Neuron (in vitro differentiated cells): ENCODE data around the gene MRNIP.

Experiments
- H2AFZ ChIP-seq: one replicate; pipeline ENCODE4 v1.6.1; 2013; ENCODE audit warnings: low read depth, mild to moderate bottlenecking, inconsistent platforms, low read length, moderate library complexity
- H3K27me3 ChIP-seq: one replicate; pipeline ENCODE4 v1.6.1; 2013; ENCODE audit warnings: low read length; ENCODE audit not compliant: insufficient read depth
- H3K36me3 ChIP-seq: one replicate; pipeline ENCODE4 v1.6.1; 2013; ENCODE audit warnings: low read length; ENCODE audit not compliant: insufficient read depth
- H3K4me1 ChIP-seq: one replicate; pipeline ENCODE4 v1.6.1; 2013; ENCODE audit warnings: low read length; ENCODE audit not compliant: insufficient read depth
- H3K4me3 ChIP-seq: 2 replicates; pipeline ENCODE4 v1.5.1; 2013; ENCODE audit warnings: mild to moderate bottlenecking, low read length, moderate library complexity
- H3K9me3 ChIP-seq: one replicate; pipeline ENCODE4 v1.6.1; 2013; ENCODE audit warnings: low read length

Gene MRNIP, protein sequence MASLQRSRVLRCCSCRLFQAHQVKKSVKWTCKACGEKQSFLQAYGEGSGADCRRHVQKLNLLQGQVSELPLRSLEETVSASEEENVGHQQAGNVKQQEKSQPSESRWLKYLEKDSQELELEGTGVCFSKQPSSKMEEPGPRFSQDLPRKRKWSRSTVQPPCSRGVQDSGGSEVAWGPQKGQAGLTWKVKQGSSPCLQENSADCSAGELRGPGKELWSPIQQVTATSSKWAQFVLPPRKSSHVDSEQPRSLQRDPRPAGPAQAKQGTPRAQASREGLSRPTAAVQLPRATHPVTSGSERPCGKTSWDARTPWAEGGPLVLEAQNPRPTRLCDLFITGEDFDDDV

GRCh38 chr5:179858586-179859427 lies at the start of gene MRNIP:
MRNIP (minus strand) TSS chr5:179858817; CDS start chr5:179858796, 21 bp downstream.
- H3K4me3 ChIP-seq = peak within 1 kb of the TSS; percentile 71
- H3K36me3 ChIP-seq = peaks cover 16% of the 10 kb centered on the region
- H2AFZ ChIP-seq = peak within 1 kb of the TSS; percentile 90
- no peaks in the 10 kb centered on the region for H3K9me3 ChIP-seq
- no peaks in the 10 kb centered on the region for H3K27me3 ChIP-seq
- H3K4me1 ChIP-seq = peaks cover 5% of the 10 kb centered on the region

DNA sequence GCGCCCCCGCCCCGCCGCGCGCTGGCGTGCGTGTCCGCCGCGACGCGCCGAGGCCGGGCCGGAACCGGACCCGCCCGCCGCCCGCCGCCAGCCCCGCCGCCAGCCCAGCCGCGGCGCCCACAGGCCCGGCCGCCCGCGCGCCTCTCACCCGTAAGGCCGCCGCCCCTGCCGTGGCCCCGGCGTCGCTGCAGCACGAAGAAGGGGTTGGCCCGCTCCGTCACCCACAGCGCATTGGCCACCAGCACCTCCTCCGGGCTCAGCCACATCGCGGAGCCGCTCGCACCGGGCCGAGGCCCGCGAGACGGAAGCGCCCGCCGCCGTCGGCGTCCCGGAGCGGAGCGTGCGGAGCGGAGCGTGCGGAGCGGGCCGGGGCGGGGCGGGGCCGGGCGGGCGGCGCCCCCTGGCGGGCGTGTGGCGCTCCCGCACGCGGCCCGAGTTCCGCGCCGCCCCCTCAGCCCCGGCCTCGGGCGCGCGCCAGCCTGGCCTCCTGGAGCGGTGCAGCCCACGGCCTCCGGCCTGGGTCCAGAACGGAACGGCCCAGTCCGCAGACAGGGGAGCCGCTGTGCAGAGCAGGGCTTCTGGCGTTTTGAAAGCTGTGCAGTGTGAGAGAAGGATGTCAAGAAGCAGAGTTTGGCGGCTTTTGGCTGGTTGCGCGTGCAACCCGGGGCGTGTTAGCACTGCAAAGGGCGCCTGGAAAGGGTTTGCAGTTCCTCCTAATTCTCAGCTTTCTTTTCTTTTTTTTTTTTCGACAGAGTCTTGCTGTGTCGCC lies 49.1 kb upstream of the MRNIP start, which contains the start of gene TBC1D9B:
Gene TBC1D9B, minus strand, starts transcription at position 342 of the 769 bp plus-strand sequence. Its CDS starts 76 bp downstream, at position 266.
- Histone ChIP-seq H3K27me3 (no peaks in the 10 kb centered on the region), H3K9me3 (no peaks in the 10 kb centered on the region)

DNA sequence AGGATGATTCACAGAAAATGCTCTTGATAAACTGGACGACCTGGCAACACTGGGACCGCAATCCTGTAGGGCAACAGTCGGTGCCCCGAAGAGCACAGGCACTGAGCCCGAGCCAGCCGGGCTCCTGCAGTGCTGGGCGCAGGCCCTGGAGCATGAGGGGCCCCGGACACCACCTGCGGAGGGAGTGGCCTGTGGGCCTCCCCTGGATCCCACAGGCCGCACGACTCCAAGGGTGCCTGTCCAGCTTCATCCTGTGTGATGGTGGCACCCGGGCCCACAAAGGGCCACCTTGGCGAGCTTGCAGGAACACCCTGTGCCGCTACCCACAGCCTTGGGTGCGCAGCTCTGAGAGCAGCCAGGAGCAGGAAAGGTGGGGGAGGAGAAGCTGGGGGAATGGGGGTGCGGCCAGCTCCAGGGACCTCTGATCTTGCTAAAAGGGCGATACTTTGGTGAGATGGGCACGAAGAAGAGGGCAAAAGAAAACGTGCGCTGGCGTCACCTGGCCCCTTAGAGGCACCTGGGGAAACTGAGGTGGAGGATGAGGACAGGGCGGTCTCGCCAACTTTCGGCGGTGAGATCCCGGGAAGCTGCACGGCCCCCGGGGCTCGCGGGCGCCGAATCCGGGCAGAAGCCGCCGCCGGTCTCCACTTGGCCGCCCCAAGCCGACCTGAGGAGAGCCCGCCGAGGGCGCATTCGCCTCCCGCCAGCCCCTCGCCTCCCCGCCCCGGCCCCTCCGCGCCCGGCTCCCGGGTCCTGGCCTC lies 48.4 kb upstream of the MRNIP start:
- H3K27me3 ChIP-seq = no peaks in the 10 kb centered on the region
- H3K9me3 ChIP-seq = no peaks in the 10 kb centered on the region
- H3K36me3 ChIP-seq = peaks cover 27% of the 10 kb centered on the region
- H2AFZ ChIP-seq = peak overlapping the region; percentile 28
- peak overlapping the region; percentile 76 for H3K4me3 ChIP-seq
- H3K4me1 ChIP-seq = peaks cover 9% of the 10 kb centered on the region

More for the DNA sequence above, 49.1 kb upstream of the MRNIP start, which contains the start of gene TBC1D9B:
- H2AFZ ChIP-seq = peak within 1 kb of the TSS; percentile 48
- peaks cover 9% of the 10 kb centered on the region for H3K4me1 ChIP-seq
- peak within 1 kb of the TSS; percentile 76 for H3K4me3 ChIP-seq
- peaks cover 22% of the 10 kb centered on the region for H3K36me3 ChIP-seq

- Histone ChIP-seq H3K4me1 (peaks cover 9% of the 10 kb centered on the region), H3K36me3 (peaks cover 28% of the 10 kb centered on the region), H3K9me3 (no peaks in the 10 kb centered on the region), H2AFZ (no peak overlapping the region), H3K27me3 (no peaks in the 10 kb centered on the region), H3K4me3 (peak overlapping the region; percentile 76)
These were observed 47.7 kb upstream of the MRNIP start for GRCh38 chr5:179906294-179906794.

GRCh38 chr5:179905161-179905560 lies 46.5 kb upstream of the MRNIP start:
- Histone ChIP-seq H3K27me3 (no peaks in the 10 kb centered on the region), H3K4me1 (peaks cover 9% of the 10 kb centered on the region), H3K36me3 (peaks cover 34% of the 10 kb centered on the region), H3K9me3 (no peaks in the 10 kb centered on the region), H3K4me3 (no peak overlapping the region), H2AFZ (no peak overlapping the region)

DNA sequence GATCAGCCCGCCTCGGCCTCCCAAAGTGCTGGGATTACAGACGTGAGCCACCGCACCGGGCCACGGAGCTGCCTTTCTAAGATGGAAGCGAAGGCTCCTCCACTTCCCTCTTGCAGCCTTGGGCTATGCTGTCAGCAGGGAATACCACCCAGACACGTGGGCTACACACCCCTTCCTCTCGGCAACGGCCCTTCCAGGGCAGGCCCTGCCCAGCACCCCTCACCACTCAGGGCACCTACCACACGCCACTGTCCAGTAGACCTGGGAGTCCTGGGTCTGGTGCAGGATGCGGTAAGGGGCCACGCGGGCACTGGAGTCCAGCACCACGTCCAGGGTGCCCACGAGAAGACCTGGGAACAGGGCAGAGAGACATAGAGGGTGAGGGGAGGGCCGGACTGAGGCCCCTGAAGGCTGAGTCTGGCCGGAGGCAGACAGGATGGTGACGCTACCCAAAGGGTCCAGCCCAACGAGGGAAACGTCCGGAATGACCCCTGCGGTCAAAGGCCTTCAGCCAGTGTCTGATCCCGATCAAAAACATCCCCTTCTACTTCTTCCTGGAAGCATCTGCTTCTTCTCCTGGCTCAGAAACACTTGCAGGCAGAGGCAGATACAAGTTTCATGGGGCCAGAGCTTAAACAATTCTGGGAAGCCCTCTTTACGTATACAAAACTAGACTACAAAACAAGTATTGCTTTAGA lies 46.0 kb upstream of the MRNIP start:
- peaks cover 9% of the 10 kb centered on the region for H3K4me1 ChIP-seq
- no peak overlapping the region for H3K4me3 ChIP-seq
- H3K27me3 ChIP-seq = no peaks in the 10 kb centered on the region
- peaks cover 39% of the 10 kb centered on the region for H3K36me3 ChIP-seq
- H3K9me3 ChIP-seq = no peaks in the 10 kb centered on the region
- H2AFZ ChIP-seq = no peak overlapping the region

DNA sequence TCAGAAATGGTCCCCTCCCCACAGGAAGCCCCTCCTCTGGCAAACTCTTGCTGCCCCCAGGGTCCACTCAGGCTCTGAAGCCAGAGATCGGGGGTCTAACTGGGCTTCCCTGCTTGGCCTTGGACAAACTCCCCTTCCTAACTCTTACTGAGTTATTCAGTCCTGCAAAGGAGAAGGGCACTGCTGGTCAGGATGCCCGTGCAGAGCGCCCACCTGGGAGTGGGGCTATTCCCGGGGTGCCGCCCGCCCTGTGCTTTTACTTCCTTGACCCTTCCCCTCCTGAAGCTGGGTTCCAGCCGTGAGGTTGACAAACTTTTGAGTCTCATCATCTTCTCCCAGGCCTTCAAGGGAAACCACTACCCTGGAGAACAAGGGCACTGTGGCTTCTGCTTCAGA lies 44.1 kb upstream of the MRNIP start:
- no peak overlapping the region for H2AFZ ChIP-seq
- peaks cover 9% of the 10 kb centered on the region for H3K4me1 ChIP-seq
- H3K27me3 ChIP-seq = no peaks in the 10 kb centered on the region
- H3K36me3 ChIP-seq = peaks cover 51% of the 10 kb centered on the region
- H3K9me3 ChIP-seq = no peaks in the 10 kb centered on the region
- H3K4me3 ChIP-seq = no peak overlapping the region

- Histone ChIP-seq H3K4me1 (peaks cover 9% of the 10 kb centered on the region), H3K36me3 (peaks cover 58% of the 10 kb centered on the region), H2AFZ (no peak overlapping the region), H3K27me3 (no peaks in the 10 kb centered on the region), H3K4me3 (no peak overlapping the region), H3K9me3 (no peaks in the 10 kb centered on the region)
These were observed 43.5 kb upstream of the MRNIP start for GRCh38 chr5:179901915-179902762.

- H2AFZ ChIP-seq = no peak overlapping the region
- H3K27me3 ChIP-seq = no peaks in the 10 kb centered on the region
- peaks cover 58% of the 10 kb centered on the region for H3K36me3 ChIP-seq
- peaks cover 2% of the 10 kb centered on the region for H3K4me1 ChIP-seq
- H3K4me3 ChIP-seq = no peak overlapping the region
- no peaks in the 10 kb centered on the region for H3K9me3 ChIP-seq
These were observed 42.8 kb upstream of the MRNIP start for GRCh38 chr5:179901462-179901861.

- no peaks in the 10 kb centered on the region for H3K9me3 ChIP-seq
- no peaks in the 10 kb centered on the region for H3K4me1 ChIP-seq
- peaks cover 63% of the 10 kb centered on the region for H3K36me3 ChIP-seq
- H3K4me3 ChIP-seq = no peak overlapping the region
- no peaks in the 10 kb centered on the region for H3K27me3 ChIP-seq
- H2AFZ ChIP-seq = no peak overlapping the region
These were observed 42.1 kb upstream of the MRNIP start for GRCh38 chr5:179900711-179901110.

- Histone ChIP-seq H3K27me3 (no peaks in the 10 kb centered on the region), H3K4me3 (no peak overlapping the region), H2AFZ (no peak overlapping the region), H3K4me1 (no peaks in the 10 kb centered on the region), H3K36me3 (peaks cover 66% of the 10 kb centered on the region), H3K9me3 (no peaks in the 10 kb centered on the region)
These were observed 41.6 kb upstream of the MRNIP start for GRCh38 chr5:179900206-179900605.
